BJ (cell line): ENCODE data around the gene TTC28. TPM values are rescaled to one million over a fixed set of nuclear protein-coding genes. Genes with fewer than 3 reads are reported as not detected.

ENCODE experiments used
- CTCF ChIA-PET: fragments of 350-600 bp; formaldehyde crosslinking; extraction: SDS; loops from one replicate; lab custom pipeline; 2021; ENCODE audit warnings: antibody characterized with exemption, inconsistent platforms; lab: Yijun Ruan, JAX
- POLR2A ChIA-PET: fragments of 300-600 bp; sonication (Branson Sonifier 250); formaldehyde crosslinking; extraction: SDS; loops from one replicate; lab custom pipeline; 2021; ENCODE audit warnings: antibody characterized with exemption; lab: Charles Lee
- DNase-seq: peaks from one replicate; pipeline ENCODE4 v3.0.0-alpha.2; 2011; ENCODE audit warnings: low read depth
- H3K27me3 ChIP-seq: 2 replicates; pipeline ENCODE4 v1.6.0; 2011; ENCODE audit warnings: low read length; ENCODE audit not compliant: control insufficient read depth, insufficient read depth
- H3K36me3 ChIP-seq: 2 replicates; pipeline ENCODE4 v1.5.1; 2011; ENCODE audit warnings: low read length; ENCODE audit not compliant: control insufficient read depth, insufficient read depth
- H3K4me3 ChIP-seq: 2 replicates; pipeline ENCODE4 v1.5.1; 2011; ENCODE audit warnings: low read depth, mild to moderate bottlenecking, control low read depth, low read length
- polyA plus RNA-seq: library from polyadenylated mRNA; depleted of rRNA; stranded (reverse); fragments of >200 nt; gene quantifications from 2 replicates; pipeline ENCODE4 v1.2.3, GENCODE V29; 2011
- TF ChIP-seq, protein P1 (sequence below): IDR thresholded peaks from 2 replicates; pipeline ENCODE4 v1.5.1; 2011; ENCODE audit warnings: low read depth, mild to moderate bottlenecking, control low read depth, inconsistent platforms, low read length, moderate library complexity; ENCODE audit not compliant: insufficient read depth

TTC28 gene
- polyA plus RNA-seq, 1 experiment: 8.7 TPM

DNA sequence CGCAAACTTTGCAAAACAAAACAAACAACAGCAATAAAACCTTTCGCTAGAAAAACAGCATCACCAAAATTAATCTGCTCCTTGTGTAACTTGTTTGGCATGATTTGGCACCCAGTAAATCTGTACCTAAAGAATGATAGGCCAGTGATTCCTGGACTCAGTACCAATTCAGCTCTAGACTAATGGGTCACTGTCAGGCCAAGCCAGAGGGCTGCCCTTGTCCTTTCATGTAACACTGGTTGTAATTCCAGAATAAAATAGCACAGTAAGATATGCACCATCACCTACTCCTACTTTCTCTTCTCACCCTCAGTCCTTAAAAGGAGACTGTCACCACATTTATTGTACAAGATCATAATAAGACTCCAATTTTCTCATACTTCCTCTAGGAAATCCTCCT, 419.0 kb downstream of the TTC28 start:
- POLR2A ChIA-PET: no interaction called here
- Histone ChIP-seq H3K4me3 (no peak overlapping the region), H3K36me3 (no peaks in the 10 kb centered on the region), H3K27me3 (no peaks in the 10 kb centered on the region; the same call in 1 of the 2 replicates)
- CTCF ChIA-PET: interaction anchor here (1.5 kb wide), 1 partner anchor 8 kb away, joined by 4 read pairs; no protein-coding TSS in a partner anchor
- TF ChIP-seq, protein P1, sequence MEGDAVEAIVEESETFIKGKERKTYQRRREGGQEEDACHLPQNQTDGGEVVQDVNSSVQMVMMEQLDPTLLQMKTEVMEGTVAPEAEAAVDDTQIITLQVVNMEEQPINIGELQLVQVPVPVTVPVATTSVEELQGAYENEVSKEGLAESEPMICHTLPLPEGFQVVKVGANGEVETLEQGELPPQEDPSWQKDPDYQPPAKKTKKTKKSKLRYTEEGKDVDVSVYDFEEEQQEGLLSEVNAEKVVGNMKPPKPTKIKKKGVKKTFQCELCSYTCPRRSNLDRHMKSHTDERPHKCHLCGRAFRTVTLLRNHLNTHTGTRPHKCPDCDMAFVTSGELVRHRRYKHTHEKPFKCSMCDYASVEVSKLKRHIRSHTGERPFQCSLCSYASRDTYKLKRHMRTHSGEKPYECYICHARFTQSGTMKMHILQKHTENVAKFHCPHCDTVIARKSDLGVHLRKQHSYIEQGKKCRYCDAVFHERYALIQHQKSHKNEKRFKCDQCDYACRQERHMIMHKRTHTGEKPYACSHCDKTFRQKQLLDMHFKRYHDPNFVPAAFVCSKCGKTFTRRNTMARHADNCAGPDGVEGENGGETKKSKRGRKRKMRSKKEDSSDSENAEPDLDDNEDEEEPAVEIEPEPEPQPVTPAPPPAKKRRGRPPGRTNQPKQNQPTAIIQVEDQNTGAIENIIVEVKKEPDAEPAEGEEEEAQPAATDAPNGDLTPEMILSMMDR: no peak
- no peak for DNase-seq

DNA sequence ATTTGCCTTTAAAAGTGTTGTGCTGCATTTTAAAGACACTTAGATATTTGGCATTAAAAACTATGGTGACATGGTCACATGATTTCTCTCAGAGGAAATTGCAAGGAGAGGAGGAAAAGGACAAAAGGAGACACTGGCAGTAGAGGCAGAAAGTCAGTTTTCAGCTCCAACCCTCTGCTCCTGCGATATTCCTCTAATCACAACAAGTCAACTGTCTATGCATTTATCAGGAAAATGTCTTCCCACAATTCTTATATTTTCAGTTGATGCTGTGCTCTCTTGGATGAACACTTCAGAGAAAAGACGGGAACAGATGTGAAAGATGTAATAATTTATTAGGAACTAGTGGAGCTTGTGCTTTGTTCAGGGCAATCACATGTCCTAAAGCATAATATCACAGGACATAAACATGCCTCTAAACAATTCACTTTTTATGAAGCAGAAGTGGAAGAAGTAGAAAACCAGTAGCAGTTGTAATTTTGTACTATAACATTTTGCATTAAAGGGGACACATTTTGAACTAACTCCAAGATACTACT, 419.8 kb downstream of the TTC28 start:
- POLR2A ChIA-PET: no interaction called here
- TF ChIP-seq, protein P1: no peak
- Histone ChIP-seq H3K36me3 (no peaks in the 10 kb centered on the region), H3K27me3 (no peaks in the 10 kb centered on the region; the same call in 1 of the 2 replicates), H3K4me3 (no peak overlapping the region)
- CTCF ChIA-PET: interaction anchor here (0.6 to 1.4 kb wide), 2 partner anchors 11 to 182 kb away, joined by 3 to 4 read pairs; no protein-coding TSS in a partner anchor
- no peak for DNase-seq

DNA sequence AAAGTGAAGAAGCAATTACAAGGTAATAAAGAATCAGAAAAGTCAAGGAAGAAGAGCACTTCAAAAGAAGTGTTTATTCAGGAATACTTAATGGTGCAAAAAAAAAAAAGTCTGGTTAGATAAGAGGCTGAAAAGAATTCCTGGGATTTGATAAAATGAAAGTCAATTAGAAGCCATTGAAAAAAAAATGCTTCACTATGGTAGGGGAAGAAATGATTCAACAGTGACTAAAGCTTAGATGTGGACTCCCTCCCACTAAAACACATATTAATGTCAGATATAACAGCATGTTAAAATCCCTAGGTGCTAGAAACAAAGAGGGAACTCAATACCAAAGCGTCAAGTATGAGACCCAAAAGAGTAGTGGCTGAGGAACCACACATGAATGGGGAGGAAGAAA, 425.2 kb downstream of the TTC28 start:
- no peaks in the 10 kb centered on the region for H3K27me3 ChIP-seq
- CTCF ChIA-PET: interaction anchor here (1.2 kb wide), 1 partner anchor 17 kb away, joined by 3 read pairs; no protein-coding TSS in a partner anchor
- H3K4me3 ChIP-seq: no peak overlapping the region
- no peak for DNase-seq
- POLR2A ChIA-PET: no interaction called here
- TF ChIP-seq, protein P1: no peak
- H3K36me3 ChIP-seq: no peaks in the 10 kb centered on the region

DNA sequence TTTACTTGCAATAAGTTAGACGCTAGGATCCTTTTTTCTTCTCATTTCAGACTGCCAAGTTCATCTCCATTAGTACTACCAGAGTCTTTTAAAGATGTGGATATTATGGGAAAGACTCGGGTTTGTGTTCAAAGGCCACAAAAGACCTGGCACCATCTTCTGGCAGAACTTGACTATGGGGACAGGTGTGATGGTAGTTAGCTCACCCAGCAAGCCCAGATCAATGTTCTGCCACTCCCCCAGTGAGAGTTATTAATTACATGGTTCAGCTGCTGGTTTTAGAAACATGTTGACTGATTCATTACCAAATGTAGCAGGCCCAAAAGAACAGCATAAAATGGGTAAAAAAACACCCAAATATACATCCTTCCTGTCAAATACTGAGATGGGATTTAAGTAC, 427.1 kb downstream of the TTC28 start:
- TF ChIP-seq, protein P1: no peak
- POLR2A ChIA-PET: no interaction called here
- no peaks in the 10 kb centered on the region for H3K27me3 ChIP-seq
- no peak for DNase-seq
- no peak overlapping the region for H3K4me3 ChIP-seq
- CTCF ChIA-PET: interaction anchor here (0.7 to 2.4 kb wide), 10 partner anchors 9 to 348 kb away, joined by 3 to 8 read pairs (median 4); no protein-coding TSS in a partner anchor
- no peaks in the 10 kb centered on the region for H3K36me3 ChIP-seq

DNA sequence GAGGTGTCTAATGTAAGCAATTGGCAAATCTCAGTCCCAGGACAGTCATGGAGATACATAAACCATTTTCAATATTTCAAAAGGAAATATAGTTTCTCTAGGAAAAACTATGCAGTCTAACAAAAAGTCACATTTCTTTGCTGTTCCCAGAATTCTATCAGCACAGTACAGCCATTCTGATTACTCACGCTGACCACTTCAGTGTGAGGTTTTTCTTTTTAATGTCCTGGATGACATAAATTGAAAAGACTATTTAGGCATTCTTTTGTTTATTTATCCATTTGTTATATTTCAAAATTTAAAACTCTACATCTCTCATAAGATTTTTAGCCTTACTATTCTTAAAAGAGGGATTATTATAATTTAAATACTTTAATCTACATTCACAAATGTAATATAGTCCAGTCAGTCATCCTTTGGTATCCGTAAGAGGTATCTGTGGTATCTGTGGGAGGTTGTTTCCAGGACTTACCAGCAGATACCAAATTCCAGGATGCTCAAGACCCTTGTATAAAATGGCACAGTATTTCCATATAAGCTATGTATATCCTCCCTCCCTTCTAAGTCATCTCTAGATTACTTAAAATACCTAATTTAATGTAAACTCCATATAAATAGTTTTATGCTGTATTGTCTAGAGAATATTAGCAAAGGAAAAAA, 429.5 kb downstream of the TTC28 start:
- ChIA-PET POLR2A (interaction anchor here (0.7 kb wide), 1 partner anchor 139 kb away, joined by 3 read pairs; no protein-coding TSS in a partner anchor), CTCF (interaction anchor here (0.6 to 1.9 kb wide), 2 partner anchors 197 to 198 kb away, joined by 4 to 7 read pairs; no protein-coding TSS in a partner anchor)
- Histone ChIP-seq H3K27me3 (no peaks in the 10 kb centered on the region), H3K4me3 (no peak overlapping the region), H3K36me3 (no peaks in the 10 kb centered on the region)
- TF ChIP-seq, protein P1: no peak
- no peak for DNase-seq
